ENCODE results near the gene TSNAX. TPM values are rescaled to one million over a fixed set of nuclear protein-coding genes. Genes with fewer than 3 reads are reported as not detected.

TSNAX gene
- total RNA-seq, 1 experiment from 2014 or later = 38.0 TPM

DNA sequence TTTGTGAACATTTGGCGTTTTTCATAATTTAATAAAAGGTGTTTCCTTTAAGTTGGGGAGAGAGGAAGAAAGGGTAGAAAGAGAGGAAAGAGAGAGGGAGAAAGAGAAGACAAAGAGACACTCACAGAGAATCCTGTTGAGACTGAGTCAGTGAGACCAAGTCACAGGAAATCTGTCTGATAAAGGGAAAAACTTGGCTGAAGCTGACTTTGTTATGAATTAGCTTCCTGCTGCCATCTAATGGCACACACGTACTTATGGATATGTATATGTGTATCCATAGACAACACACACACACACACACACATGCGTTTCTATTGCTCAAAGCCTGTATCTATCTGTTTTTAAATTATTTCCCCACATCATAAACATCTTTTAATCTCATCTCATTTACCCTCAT, 55.6 kb downstream of the TSNAX start:
- CTCF ChIA-PET = interaction anchor here (0.7 kb wide), 1 partner anchor 61 kb away, joined by 3 read pairs; no protein-coding TSS in a partner anchor
- Mint-ChIP-seq H3K4me3 (no peak overlapping the region), H3K27ac (no peak overlapping the region), H3K27me3 (ENCODE audit: low read depth) (no peaks in the 10 kb centered on the region; the same call in 1 of the 2 replicates), H3K9me3 (no peaks in the 10 kb centered on the region), H3K4me1 (no peaks in the 10 kb centered on the region), H3K36me3 (no peaks in the 10 kb centered on the region)
- no peak for DNase-seq (ENCODE audit: low spot score)
- POLR2A ChIA-PET = no interaction called here
- ATAC-seq = no peak
- TF ChIP-seq, protein P1, sequence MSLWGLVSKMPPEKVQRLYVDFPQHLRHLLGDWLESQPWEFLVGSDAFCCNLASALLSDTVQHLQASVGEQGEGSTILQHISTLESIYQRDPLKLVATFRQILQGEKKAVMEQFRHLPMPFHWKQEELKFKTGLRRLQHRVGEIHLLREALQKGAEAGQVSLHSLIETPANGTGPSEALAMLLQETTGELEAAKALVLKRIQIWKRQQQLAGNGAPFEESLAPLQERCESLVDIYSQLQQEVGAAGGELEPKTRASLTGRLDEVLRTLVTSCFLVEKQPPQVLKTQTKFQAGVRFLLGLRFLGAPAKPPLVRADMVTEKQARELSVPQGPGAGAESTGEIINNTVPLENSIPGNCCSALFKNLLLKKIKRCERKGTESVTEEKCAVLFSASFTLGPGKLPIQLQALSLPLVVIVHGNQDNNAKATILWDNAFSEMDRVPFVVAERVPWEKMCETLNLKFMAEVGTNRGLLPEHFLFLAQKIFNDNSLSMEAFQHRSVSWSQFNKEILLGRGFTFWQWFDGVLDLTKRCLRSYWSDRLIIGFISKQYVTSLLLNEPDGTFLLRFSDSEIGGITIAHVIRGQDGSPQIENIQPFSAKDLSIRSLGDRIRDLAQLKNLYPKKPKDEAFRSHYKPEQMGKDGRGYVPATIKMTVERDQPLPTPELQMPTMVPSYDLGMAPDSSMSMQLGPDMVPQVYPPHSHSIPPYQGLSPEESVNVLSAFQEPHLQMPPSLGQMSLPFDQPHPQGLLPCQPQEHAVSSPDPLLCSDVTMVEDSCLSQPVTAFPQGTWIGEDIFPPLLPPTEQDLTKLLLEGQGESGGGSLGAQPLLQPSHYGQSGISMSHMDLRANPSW (CRISPR knock-in tag; conservative IDR thresholded peaks at IDR 0.05; ENCODE audit: low read depth) = no peak
- TF ChIP-seq, protein P2, sequence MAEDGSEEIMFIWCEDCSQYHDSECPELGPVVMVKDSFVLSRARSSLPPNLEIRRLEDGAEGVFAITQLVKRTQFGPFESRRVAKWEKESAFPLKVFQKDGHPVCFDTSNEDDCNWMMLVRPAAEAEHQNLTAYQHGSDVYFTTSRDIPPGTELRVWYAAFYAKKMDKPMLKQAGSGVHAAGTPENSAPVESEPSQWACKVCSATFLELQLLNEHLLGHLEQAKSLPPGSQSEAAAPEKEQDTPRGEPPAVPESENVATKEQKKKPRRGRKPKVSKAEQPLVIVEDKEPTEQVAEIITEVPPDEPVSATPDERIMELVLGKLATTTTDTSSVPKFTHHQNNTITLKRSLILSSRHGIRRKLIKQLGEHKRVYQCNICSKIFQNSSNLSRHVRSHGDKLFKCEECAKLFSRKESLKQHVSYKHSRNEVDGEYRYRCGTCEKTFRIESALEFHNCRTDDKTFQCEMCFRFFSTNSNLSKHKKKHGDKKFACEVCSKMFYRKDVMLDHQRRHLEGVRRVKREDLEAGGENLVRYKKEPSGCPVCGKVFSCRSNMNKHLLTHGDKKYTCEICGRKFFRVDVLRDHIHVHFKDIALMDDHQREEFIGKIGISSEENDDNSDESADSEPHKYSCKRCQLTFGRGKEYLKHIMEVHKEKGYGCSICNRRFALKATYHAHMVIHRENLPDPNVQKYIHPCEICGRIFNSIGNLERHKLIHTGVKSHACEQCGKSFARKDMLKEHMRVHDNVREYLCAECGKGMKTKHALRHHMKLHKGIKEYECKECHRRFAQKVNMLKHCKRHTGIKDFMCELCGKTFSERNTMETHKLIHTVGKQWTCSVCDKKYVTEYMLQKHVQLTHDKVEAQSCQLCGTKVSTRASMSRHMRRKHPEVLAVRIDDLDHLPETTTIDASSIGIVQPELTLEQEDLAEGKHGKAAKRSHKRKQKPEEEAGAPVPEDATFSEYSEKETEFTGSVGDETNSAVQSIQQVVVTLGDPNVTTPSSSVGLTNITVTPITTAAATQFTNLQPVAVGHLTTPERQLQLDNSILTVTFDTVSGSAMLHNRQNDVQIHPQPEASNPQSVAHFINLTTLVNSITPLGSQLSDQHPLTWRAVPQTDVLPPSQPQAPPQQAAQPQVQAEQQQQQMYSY (CRISPR knock-in tag; IDR thresholded peaks at IDR 0.05) = no peak
- TF ChIP-seq, protein P3, sequence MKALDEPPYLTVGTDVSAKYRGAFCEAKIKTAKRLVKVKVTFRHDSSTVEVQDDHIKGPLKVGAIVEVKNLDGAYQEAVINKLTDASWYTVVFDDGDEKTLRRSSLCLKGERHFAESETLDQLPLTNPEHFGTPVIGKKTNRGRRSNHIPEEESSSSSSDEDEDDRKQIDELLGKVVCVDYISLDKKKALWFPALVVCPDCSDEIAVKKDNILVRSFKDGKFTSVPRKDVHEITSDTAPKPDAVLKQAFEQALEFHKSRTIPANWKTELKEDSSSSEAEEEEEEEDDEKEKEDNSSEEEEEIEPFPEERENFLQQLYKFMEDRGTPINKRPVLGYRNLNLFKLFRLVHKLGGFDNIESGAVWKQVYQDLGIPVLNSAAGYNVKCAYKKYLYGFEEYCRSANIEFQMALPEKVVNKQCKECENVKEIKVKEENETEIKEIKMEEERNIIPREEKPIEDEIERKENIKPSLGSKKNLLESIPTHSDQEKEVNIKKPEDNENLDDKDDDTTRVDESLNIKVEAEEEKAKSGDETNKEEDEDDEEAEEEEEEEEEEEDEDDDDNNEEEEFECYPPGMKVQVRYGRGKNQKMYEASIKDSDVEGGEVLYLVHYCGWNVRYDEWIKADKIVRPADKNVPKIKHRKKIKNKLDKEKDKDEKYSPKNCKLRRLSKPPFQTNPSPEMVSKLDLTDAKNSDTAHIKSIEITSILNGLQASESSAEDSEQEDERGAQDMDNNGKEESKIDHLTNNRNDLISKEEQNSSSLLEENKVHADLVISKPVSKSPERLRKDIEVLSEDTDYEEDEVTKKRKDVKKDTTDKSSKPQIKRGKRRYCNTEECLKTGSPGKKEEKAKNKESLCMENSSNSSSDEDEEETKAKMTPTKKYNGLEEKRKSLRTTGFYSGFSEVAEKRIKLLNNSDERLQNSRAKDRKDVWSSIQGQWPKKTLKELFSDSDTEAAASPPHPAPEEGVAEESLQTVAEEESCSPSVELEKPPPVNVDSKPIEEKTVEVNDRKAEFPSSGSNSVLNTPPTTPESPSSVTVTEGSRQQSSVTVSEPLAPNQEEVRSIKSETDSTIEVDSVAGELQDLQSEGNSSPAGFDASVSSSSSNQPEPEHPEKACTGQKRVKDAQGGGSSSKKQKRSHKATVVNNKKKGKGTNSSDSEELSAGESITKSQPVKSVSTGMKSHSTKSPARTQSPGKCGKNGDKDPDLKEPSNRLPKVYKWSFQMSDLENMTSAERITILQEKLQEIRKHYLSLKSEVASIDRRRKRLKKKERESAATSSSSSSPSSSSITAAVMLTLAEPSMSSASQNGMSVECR (CRISPR knock-in tag; IDR thresholded peaks at IDR 0.05; ENCODE audit: borderline replicate concordance) = no peak
- no peak for TF ChIP-seq TEAD1 (CRISPR knock-in tag; IDR thresholded peaks at IDR 0.05)
- TF ChIP-seq, protein P4, sequence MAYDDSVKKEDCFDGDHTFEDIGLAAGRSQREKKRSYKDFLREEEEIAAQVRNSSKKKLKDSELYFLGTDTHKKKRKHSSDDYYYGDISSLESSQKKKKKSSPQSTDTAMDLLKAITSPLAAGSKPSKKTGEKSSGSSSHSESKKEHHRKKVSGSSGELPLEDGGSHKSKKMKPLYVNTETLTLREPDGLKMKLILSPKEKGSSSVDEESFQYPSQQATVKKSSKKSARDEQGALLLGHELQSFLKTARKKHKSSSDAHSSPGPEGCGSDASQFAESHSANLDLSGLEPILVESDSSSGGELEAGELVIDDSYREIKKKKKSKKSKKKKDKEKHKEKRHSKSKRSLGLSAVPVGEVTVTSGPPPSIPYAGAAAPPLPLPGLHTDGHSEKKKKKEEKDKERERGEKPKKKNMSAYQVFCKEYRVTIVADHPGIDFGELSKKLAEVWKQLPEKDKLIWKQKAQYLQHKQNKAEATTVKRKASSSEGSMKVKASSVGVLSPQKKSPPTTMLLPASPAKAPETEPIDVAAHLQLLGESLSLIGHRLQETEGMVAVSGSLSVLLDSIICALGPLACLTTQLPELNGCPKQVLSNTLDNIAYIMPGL (CRISPR knock-in tag; IDR thresholded peaks at IDR 0.05) = no peak

DNA sequence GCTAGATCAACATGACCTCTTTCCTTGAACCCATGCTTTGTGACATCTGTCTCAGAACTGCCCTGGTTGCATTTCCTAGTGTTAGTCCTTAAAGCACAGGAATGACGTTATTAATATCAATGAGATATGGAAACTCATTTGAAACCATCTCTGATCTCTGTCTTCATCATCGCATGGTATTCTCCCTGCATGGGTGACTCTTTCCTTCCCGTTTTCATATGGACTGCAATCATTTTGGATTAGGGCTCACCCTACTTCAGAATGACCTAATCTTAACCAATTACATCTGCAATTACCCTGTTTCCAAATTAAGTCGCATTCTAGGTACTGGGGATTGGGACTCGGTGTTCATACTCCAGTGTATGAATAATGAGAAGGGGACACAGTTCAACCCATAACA, 56.5 kb downstream of the TSNAX start:
- DNase-seq (ENCODE audit: low spot score) (no peak), ATAC-seq (no peak)
- no peak overlapping the region for H3K4me3 Mint-ChIP-seq
- CTCF ChIA-PET = interaction anchor here (0.7 kb wide), 1 partner anchor 60 kb away, joined by 3 read pairs; no protein-coding TSS in a partner anchor
- POLR2A ChIA-PET = no interaction called here
- no peaks in the 10 kb centered on the region for H3K4me1 Mint-ChIP-seq
- no peak overlapping the region for H3K27ac Mint-ChIP-seq
- H3K36me3 Mint-ChIP-seq = no peaks in the 10 kb centered on the region
- no peaks in the 10 kb centered on the region for H3K9me3 Mint-ChIP-seq
- no peaks in the 10 kb centered on the region; the same call in 1 of the 2 replicates for H3K27me3 Mint-ChIP-seq (ENCODE audit: low read depth)
- no peak for TF ChIP-seq MXD4 (CRISPR knock-in tag; IDR thresholded peaks at IDR 0.05; ENCODE audit: borderline replicate concordance)
- no peak for TF ChIP-seq EMX1 (CRISPR knock-in tag; IDR thresholded peaks at IDR 0.05)
- TF ChIP-seq, protein P5, sequence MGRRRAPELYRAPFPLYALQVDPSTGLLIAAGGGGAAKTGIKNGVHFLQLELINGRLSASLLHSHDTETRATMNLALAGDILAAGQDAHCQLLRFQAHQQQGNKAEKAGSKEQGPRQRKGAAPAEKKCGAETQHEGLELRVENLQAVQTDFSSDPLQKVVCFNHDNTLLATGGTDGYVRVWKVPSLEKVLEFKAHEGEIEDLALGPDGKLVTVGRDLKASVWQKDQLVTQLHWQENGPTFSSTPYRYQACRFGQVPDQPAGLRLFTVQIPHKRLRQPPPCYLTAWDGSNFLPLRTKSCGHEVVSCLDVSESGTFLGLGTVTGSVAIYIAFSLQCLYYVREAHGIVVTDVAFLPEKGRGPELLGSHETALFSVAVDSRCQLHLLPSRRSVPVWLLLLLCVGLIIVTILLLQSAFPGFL (CRISPR knock-in tag; IDR thresholded peaks at IDR 0.05; ENCODE audit: borderline replicate concordance) = no peak
- TF ChIP-seq, protein P6, sequence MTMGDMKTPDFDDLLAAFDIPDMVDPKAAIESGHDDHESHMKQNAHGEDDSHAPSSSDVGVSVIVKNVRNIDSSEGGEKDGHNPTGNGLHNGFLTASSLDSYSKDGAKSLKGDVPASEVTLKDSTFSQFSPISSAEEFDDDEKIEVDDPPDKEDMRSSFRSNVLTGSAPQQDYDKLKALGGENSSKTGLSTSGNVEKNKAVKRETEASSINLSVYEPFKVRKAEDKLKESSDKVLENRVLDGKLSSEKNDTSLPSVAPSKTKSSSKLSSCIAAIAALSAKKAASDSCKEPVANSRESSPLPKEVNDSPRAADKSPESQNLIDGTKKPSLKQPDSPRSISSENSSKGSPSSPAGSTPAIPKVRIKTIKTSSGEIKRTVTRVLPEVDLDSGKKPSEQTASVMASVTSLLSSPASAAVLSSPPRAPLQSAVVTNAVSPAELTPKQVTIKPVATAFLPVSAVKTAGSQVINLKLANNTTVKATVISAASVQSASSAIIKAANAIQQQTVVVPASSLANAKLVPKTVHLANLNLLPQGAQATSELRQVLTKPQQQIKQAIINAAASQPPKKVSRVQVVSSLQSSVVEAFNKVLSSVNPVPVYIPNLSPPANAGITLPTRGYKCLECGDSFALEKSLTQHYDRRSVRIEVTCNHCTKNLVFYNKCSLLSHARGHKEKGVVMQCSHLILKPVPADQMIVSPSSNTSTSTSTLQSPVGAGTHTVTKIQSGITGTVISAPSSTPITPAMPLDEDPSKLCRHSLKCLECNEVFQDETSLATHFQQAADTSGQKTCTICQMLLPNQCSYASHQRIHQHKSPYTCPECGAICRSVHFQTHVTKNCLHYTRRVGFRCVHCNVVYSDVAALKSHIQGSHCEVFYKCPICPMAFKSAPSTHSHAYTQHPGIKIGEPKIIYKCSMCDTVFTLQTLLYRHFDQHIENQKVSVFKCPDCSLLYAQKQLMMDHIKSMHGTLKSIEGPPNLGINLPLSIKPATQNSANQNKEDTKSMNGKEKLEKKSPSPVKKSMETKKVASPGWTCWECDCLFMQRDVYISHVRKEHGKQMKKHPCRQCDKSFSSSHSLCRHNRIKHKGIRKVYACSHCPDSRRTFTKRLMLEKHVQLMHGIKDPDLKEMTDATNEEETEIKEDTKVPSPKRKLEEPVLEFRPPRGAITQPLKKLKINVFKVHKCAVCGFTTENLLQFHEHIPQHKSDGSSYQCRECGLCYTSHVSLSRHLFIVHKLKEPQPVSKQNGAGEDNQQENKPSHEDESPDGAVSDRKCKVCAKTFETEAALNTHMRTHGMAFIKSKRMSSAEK (CRISPR knock-in tag; IDR thresholded peaks at IDR 0.05; ENCODE audit: borderline replicate concordance) = no peak
- no peak for TF ChIP-seq HMGA2 (CRISPR knock-in tag; IDR thresholded peaks at IDR 0.05)
- TF ChIP-seq ZNF138 (CRISPR knock-in tag; conservative IDR thresholded peaks at IDR 0.05) = no peak
- TF ChIP-seq, protein P7, sequence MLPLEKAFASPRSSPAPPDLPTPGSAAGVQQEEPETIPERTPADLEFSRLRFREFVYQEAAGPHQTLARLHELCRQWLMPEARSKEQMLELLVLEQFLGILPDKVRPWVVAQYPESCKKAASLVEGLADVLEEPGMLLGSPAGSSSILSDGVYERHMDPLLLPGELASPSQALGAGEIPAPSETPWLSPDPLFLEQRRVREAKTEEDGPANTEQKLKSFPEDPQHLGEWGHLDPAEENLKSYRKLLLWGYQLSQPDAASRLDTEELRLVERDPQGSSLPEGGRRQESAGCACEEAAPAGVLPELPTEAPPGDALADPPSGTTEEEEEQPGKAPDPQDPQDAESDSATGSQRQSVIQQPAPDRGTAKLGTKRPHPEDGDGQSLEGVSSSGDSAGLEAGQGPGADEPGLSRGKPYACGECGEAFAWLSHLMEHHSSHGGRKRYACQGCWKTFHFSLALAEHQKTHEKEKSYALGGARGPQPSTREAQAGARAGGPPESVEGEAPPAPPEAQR (CRISPR knock-in tag; IDR thresholded peaks at IDR 0.05) = no peak
- TF ChIP-seq, protein P8, sequence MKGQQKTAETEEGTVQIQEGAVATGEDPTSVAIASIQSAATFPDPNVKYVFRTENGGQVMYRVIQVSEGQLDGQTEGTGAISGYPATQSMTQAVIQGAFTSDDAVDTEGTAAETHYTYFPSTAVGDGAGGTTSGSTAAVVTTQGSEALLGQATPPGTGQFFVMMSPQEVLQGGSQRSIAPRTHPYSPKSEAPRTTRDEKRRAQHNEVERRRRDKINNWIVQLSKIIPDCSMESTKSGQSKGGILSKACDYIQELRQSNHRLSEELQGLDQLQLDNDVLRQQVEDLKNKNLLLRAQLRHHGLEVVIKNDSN (CRISPR knock-in tag; IDR thresholded peaks at IDR 0.05) = no peak

All from WTC11 (cell line).